Fibroblast of skin of scalp (primary cell): ENCODE measurements around the gene CNEP1R1.

Experiments used
- DNase-seq: peaks from one replicate; pipeline ENCODE4 v3.0.0-alpha.2; 2013

The CNEP1R1 gene

GRCh38 chr16:50065624-50066481 is 40.8 kb downstream of the CNEP1R1 start, which contains the start of gene HEATR3:
Gene HEATR3 (plus strand): TSS chr16:50065970. CDS start chr16:50066132, 162 bp downstream.
- DNase-seq, result peak; percentile 95

DNA sequence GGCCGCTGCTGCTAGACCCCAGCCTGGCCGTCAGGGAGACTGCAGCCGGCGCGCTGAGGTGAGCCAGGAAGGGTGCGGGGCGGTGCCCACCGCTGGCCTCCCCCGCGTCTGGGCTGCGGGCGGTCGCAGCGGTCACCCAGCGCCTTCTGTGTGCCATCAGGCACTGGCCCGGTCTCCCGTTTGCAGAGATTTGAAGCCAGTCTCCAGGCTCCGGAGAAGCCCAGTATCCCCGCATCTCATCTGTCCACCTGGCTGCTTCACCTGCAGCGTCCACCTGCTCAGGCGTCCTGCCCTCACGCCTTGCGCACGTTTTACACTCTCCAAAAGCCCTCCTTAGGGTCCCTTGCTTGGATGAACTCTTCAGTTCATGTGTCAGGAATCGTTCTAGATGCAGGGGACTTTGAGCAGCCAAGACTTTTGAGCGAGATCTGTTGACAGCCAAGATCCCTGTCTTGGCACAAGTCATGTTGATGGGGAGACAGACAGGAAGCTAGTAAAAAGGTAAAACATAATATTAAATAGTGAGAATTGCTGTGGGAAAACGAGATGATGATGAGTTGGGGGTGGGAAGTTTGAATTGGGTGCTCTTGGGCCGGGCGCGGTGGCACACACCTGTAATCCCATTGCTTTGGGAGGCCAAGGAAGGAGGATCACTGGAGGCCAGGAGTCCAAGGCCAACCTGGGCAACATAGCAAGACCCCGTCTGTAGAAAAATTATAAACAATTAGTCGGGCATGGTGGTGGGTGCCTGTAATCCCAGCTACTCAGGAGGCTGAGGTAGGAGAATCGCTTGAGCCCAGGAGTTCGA is 41.7 kb downstream of the CNEP1R1 start:
- no peak for DNase-seq

- DNase-seq, result peak; percentile 67
Observed at GRCh38 chr16:50067290-50067853, 42.3 kb downstream of the CNEP1R1 start.

- peak; percentile 25 for DNase-seq
Observed at GRCh38 chr16:50068550-50068949, 43.5 kb downstream of the CNEP1R1 start.

GRCh38 chr16:50069060-50069459 is 44.0 kb downstream of the CNEP1R1 start:
- DNase-seq, result no peak

GRCh38 chr16:50071075-50071671 is 46.1 kb downstream of the CNEP1R1 start:
- DNase-seq, result no peak

GRCh38 chr16:50072730-50073129 is 47.7 kb downstream of the CNEP1R1 start:
- no peak for DNase-seq

GRCh38 chr16:50079397-50080140 is 54.5 kb downstream of the CNEP1R1 start:
- DNase-seq, result no peak

- DNase-seq, result no peak
Observed at GRCh38 chr16:50081428-50082018, 56.5 kb downstream of the CNEP1R1 start.

DNA sequence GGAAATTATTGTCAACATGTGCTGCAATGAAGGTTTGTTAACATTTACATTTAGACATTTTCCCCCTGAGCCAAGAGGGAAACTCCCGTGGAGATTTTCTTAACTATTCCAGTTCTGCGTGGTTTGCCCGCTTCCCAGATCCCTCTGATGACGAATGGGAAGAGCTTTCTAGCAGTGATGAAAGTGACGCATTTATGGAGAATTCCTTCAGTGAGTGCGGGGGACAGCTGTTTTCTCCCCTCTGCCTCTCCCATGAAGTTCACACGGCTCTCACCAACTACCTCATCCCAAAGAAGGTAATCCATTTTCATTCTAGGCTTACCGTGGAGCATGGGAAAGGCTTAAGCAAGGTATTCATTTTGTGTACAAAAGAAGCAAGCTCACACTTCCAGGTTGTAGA is 59.0 kb downstream of the CNEP1R1 start:
- peak; percentile 15 for DNase-seq

GRCh38 chr16:50086176-50086575 is 61.2 kb downstream of the CNEP1R1 start:
- DNase-seq, result no peak
